WTC11 (cell line): ENCODE results near the gene PNO1. TPM values are rescaled to one million over a fixed set of nuclear protein-coding genes. Genes with fewer than 3 reads are reported as not detected.

ENCODE experiments used
- ATAC-seq: fragments of 200-7000 bp; cut with Tn5 transposase; 2 replicates; pipeline ENCODE4 v1.10.0; 2021; ENCODE audit warnings: mild to moderate bottlenecking, moderate library complexity
- CTCF ChIA-PET: fragments of 300-600 bp; sonication (Branson Sonifier 250); formaldehyde crosslinking; loops from one replicate; lab custom pipeline; 2021; ENCODE audit warnings: antibody characterized with exemption; lab: Charles Lee
- POLR2A ChIA-PET: fragments of 350-600 bp; sonication (Branson Sonifier 250); formaldehyde crosslinking; loops from one replicate; lab custom pipeline; 2021; ENCODE audit warnings: antibody characterized with exemption; lab: Charles Lee
- DNase-seq: peaks from one replicate; pipeline ENCODE4 v3.0.0; 2021; ENCODE audit warnings: low spot score
- H3K27ac Mint-ChIP-seq: 2 replicates; pipeline ENCODE4 v1.8.0; 2021; ENCODE audit warnings: mixed read lengths
- H3K27me3 Mint-ChIP-seq: 2 replicates; pipeline ENCODE4 v1.8.0; 2021; ENCODE audit warnings: low read depth, mild to moderate bottlenecking, moderate library complexity, mixed read lengths
- H3K36me3 Mint-ChIP-seq: 2 replicates; pipeline ENCODE4 v1.8.0; 2021; ENCODE audit warnings: mixed read lengths
- H3K4me1 Mint-ChIP-seq: 2 replicates; pipeline ENCODE4 v1.8.0; 2022; ENCODE audit warnings: mixed read lengths
- H3K4me3 Mint-ChIP-seq: 2 replicates; pipeline ENCODE4 v1.8.0; 2021; ENCODE audit warnings: mild to moderate bottlenecking, moderate library complexity, mixed read lengths
- H3K9me3 Mint-ChIP-seq: 2 replicates; pipeline ENCODE4 v1.8.0; 2021; ENCODE audit warnings: mixed read lengths
- ATF1 ChIP-seq: sonication (generic); formaldehyde crosslinking; IDR thresholded peaks from 2 replicates; pipeline ENCODE4 v1.8.1; 2023; ENCODE audit warnings: mild to moderate bottlenecking, moderate library complexity, missing genetic modification reagents
- ATF2 ChIP-seq: sonication (generic); formaldehyde crosslinking; IDR thresholded peaks from 2 replicates; pipeline ENCODE4 v1.8.1; 2022; ENCODE audit warnings: low read depth, missing genetic modification reagents, borderline replicate concordance
- ELF4 ChIP-seq: sonication (generic); formaldehyde crosslinking; IDR thresholded peaks from 2 replicates; pipeline ENCODE4 v1.8.1; 2022; ENCODE audit warnings: low read depth, mild to moderate bottlenecking, moderate library complexity, missing genetic modification reagents
- EMX1 ChIP-seq: fragments of 250-450 bp; sonication (Bioruptor Pico); IDR thresholded peaks from 2 replicates; pipeline ENCODE4 v1.8.0; 2021; ENCODE audit warnings: mild to moderate bottlenecking
- IRF2 ChIP-seq: sonication (generic); formaldehyde crosslinking; IDR thresholded peaks from 2 replicates; pipeline ENCODE4 v1.8.0; 2022; ENCODE audit warnings: low read depth, missing genetic modification reagents, borderline replicate concordance
- JAZF1 ChIP-seq: fragments of 250-450 bp; sonication (Bioruptor Pico); IDR thresholded peaks from 2 replicates; pipeline ENCODE4 v1.9.0; 2021; ENCODE audit warnings: moderate library complexity, mild to moderate bottlenecking, inconsistent platforms
- KAT7 ChIP-seq: sonication (generic); formaldehyde crosslinking; IDR thresholded peaks from 2 replicates; pipeline ENCODE4 v1.8.1; 2023; ENCODE audit warnings: missing genetic modification reagents, mild to moderate bottlenecking, borderline replicate concordance
- MXD4 ChIP-seq: fragments of 250-450 bp; sonication (Bioruptor Pico); IDR thresholded peaks from 2 replicates; pipeline ENCODE4 v1.8.0; 2021; ENCODE audit warnings: mild to moderate bottlenecking, moderate library complexity, borderline replicate concordance
- NFE2L1 ChIP-seq: sonication (generic); formaldehyde crosslinking; IDR thresholded peaks from 2 replicates; pipeline ENCODE4 v1.8.1; 2023; ENCODE audit warnings: missing genetic modification reagents
- NFYB ChIP-seq: sonication (generic); formaldehyde crosslinking; conservative IDR thresholded peaks from 2 replicates; pipeline ENCODE4 v1.8.0; 2022; ENCODE audit warnings: low read depth, missing genetic modification reagents
- OVOL2 ChIP-seq: fragments of 250-450 bp; sonication (Bioruptor Pico); IDR thresholded peaks from 2 replicates; pipeline ENCODE4 v1.9.0; 2021; ENCODE audit warnings: mild to moderate bottlenecking, borderline replicate concordance
- SMAD4 ChIP-seq: sonication (generic); formaldehyde crosslinking; IDR thresholded peaks from 2 replicates; pipeline ENCODE4 v1.8.0; 2022; ENCODE audit warnings: mild to moderate bottlenecking, missing genetic modification reagents
- TCF7 ChIP-seq: sonication (generic); formaldehyde crosslinking; IDR thresholded peaks from 2 replicates; pipeline ENCODE4 v1.8.0; 2022; ENCODE audit warnings: mild to moderate bottlenecking, low read depth, missing genetic modification reagents, moderate library complexity
- ZNF317 ChIP-seq: sonication (generic); formaldehyde crosslinking; IDR thresholded peaks from 2 replicates; pipeline ENCODE4 v1.8.1; 2023; ENCODE audit warnings: low read depth, mild to moderate bottlenecking, moderate library complexity, missing genetic modification reagents, borderline replicate concordance
- ZNF396 ChIP-seq: fragments of 250-450 bp; sonication (Bioruptor Pico); IDR thresholded peaks from 2 replicates; pipeline ENCODE4 v1.8.0; 2021; ENCODE audit warnings: mild to moderate bottlenecking, moderate library complexity, borderline replicate concordance
- ZNF671 ChIP-seq: fragments of 250-450 bp; sonication (Bioruptor Pico); IDR thresholded peaks from 2 replicates; pipeline ENCODE4 v1.8.0; 2021; ENCODE audit warnings: mild to moderate bottlenecking
- total RNA-seq: library from RNA; stranded (reverse); gene quantifications from 3 replicates; pipeline ENCODE4 v1.2.3, GENCODE V29; 2021
- TF ChIP-seq, protein P1 (sequence below): sonication (generic); formaldehyde crosslinking; IDR thresholded peaks from 2 replicates; pipeline ENCODE4 v1.8.0; 2022; ENCODE audit warnings: mild to moderate bottlenecking, missing genetic modification reagents
- TF ChIP-seq, protein P2 (sequence below): sonication (generic); formaldehyde crosslinking; IDR thresholded peaks from 2 replicates; pipeline ENCODE4 v1.8.1; 2023; ENCODE audit warnings: mild to moderate bottlenecking, missing genetic modification reagents, moderate library complexity
- TF ChIP-seq, protein P3 (sequence below): fragments of 250-450 bp; sonication (Bioruptor Pico); conservative IDR thresholded peaks from 2 replicates; pipeline ENCODE4 v1.9.0; 2021; ENCODE audit warnings: mild to moderate bottlenecking
- TF ChIP-seq, protein P4 (sequence below): fragments of 250-450 bp; sonication (Bioruptor Pico); IDR thresholded peaks from 2 replicates; pipeline ENCODE4 v1.8.0; 2021; ENCODE audit warnings: mild to moderate bottlenecking
- TF ChIP-seq, protein P5 (sequence below): sonication (generic); formaldehyde crosslinking; IDR thresholded peaks from 2 replicates; pipeline ENCODE4 v1.8.1; 2023; ENCODE audit warnings: mild to moderate bottlenecking, moderate library complexity, missing genetic modification reagents

The PNO1 gene
- total RNA-seq, 1 experiment from 2014 or later = 24.0 TPM

- TF ChIP-seq ATF1 (no peak), ZNF317 (CRISPR knock-in tag) (no peak)
Observed at GRCh38 chr2:68187329-68187728, 29.6 kb downstream of the PNO1 start (continued).

DNA sequence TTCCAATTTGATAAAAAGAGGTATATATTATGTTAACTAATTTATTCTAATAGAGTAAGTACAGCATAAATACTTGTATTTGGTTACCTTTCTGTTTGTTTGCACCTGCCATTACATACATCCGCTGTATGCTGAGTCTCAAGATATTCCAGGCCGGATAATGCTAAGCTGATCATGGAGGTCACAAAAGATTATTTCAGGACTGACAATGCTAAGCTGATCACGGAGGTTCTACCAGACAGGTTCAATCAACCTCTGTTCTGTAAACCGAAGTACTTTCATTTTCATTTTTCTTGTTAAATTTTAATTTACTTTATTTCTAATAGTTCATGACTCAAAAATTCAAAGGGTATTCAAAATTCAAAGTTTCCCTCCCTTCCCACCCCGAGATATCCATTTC is 31.1 kb downstream of the PNO1 start:
- TF ChIP-seq SMAD4 (CRISPR knock-in tag) (no peak), KAT7 (CRISPR knock-in tag) (no peak), ZNF396 (CRISPR knock-in tag) (no peak), JAZF1 (CRISPR knock-in tag) (no peak), MXD4 (no peak), NFE2L1 (no peak), ATF2 (CRISPR knock-in tag) (no peak), ELF4 (CRISPR knock-in tag) (no peak), IRF2 (CRISPR knock-in tag) (no peak), OVOL2 (CRISPR knock-in tag) (no peak), NFYB (CRISPR knock-in tag) (no peak), TCF7 (CRISPR knock-in tag) (no peak), ZNF671 (CRISPR knock-in tag) (no peak), EMX1 (CRISPR knock-in tag) (no peak)
- TF ChIP-seq, protein P1, sequence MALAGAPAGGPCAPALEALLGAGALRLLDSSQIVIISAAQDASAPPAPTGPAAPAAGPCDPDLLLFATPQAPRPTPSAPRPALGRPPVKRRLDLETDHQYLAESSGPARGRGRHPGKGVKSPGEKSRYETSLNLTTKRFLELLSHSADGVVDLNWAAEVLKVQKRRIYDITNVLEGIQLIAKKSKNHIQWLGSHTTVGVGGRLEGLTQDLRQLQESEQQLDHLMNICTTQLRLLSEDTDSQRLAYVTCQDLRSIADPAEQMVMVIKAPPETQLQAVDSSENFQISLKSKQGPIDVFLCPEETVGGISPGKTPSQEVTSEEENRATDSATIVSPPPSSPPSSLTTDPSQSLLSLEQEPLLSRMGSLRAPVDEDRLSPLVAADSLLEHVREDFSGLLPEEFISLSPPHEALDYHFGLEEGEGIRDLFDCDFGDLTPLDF = no peak
- TF ChIP-seq, protein P2, sequence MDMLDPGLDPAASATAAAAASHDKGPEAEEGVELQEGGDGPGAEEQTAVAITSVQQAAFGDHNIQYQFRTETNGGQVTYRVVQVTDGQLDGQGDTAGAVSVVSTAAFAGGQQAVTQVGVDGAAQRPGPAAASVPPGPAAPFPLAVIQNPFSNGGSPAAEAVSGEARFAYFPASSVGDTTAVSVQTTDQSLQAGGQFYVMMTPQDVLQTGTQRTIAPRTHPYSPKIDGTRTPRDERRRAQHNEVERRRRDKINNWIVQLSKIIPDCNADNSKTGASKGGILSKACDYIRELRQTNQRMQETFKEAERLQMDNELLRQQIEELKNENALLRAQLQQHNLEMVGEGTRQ (CRISPR knock-in tag) = no peak
- TF ChIP-seq, protein P3, sequence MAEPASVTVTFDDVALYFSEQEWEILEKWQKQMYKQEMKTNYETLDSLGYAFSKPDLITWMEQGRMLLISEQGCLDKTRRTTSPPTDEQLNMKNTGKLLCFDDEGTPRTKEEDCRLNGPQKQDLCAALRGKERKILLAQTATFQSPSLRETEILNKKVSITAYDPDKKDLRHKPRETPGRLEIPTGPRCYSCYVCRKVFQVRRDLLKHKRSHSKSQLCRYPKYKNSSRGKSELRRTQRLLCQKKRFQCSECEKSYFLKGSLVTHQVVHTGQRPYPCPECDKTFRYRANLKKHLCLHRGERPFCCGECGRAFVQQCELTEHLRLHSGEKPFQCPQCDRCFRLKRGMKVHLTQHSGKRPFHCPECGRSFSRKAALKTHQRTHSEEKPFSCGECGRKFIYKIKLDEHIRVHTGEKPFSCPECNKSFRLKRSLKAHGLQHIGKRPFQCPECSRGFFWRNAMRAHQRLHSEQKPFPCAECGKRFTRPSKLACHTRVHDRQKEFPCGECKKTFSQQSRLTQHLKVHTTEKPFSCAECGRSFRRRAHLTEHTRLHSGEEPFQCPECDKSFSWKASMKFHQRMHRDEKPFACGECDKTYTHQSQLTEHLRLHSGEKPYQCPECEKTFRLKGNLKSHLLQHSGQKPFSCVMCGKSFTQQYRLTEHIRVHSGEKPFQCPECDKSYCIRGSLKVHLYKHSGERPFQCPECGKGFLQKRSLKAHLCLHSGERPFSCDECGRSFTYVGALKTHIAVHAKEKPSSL = no peak
- TF ChIP-seq, protein P4, sequence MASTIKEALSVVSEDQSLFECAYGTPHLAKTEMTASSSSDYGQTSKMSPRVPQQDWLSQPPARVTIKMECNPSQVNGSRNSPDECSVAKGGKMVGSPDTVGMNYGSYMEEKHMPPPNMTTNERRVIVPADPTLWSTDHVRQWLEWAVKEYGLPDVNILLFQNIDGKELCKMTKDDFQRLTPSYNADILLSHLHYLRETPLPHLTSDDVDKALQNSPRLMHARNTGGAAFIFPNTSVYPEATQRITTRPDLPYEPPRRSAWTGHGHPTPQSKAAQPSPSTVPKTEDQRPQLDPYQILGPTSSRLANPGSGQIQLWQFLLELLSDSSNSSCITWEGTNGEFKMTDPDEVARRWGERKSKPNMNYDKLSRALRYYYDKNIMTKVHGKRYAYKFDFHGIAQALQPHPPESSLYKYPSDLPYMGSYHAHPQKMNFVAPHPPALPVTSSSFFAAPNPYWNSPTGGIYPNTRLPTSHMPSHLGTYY (CRISPR knock-in tag) = no peak
- TF ChIP-seq, protein P5, sequence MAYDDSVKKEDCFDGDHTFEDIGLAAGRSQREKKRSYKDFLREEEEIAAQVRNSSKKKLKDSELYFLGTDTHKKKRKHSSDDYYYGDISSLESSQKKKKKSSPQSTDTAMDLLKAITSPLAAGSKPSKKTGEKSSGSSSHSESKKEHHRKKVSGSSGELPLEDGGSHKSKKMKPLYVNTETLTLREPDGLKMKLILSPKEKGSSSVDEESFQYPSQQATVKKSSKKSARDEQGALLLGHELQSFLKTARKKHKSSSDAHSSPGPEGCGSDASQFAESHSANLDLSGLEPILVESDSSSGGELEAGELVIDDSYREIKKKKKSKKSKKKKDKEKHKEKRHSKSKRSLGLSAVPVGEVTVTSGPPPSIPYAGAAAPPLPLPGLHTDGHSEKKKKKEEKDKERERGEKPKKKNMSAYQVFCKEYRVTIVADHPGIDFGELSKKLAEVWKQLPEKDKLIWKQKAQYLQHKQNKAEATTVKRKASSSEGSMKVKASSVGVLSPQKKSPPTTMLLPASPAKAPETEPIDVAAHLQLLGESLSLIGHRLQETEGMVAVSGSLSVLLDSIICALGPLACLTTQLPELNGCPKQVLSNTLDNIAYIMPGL (CRISPR knock-in tag) = no peak
- Mint-ChIP-seq H3K27ac (no peak overlapping the region), H3K4me3 (no peak overlapping the region), H3K4me1 (peaks cover 10% of the 10 kb centered on the region), H3K9me3 (no peaks in the 10 kb centered on the region), H3K36me3 (peaks cover 10% of the 10 kb centered on the region), H3K27me3 (no peaks in the 10 kb centered on the region)
- ATAC-seq (no peak), DNase-seq (no peak)
- CTCF ChIA-PET = no interaction called here
- POLR2A ChIA-PET = no interaction called here
